DND-41 (cell line): ENCODE results near the gene MTHFS.

Experiments
- ATAC-seq: fragments of 200-7000 bp; cut with Tn5 transposase; 3 replicates; pipeline ENCODE4 v1.9.1; 2021; ENCODE audit warnings: low read depth; ENCODE audit not compliant: insufficient read depth
- DNase-seq: peaks from one replicate; pipeline ENCODE4 v3.0.0-alpha.2; 2020
- H2AFZ ChIP-seq: 2 replicates; pipeline ENCODE4 v1.6.0; 2012; ENCODE audit warnings: low read depth, low read length
- H3K27ac ChIP-seq: 2 replicates; pipeline ENCODE4 v1.5.1; 2012; ENCODE audit warnings: low read length, inconsistent platforms
- H3K27me3 ChIP-seq: fragments of 200-600 bp; sonication (generic); 2 replicates; pipeline ENCODE4 v1.6.0; 2012; ENCODE audit warnings: low read length, mild to moderate bottlenecking, inconsistent platforms; ENCODE audit not compliant: insufficient read depth, poor library complexity
- H3K36me3 ChIP-seq: 2 replicates; pipeline ENCODE4 v1.5.1; 2012; ENCODE audit warnings: low read length, inconsistent platforms; ENCODE audit not compliant: insufficient read depth
- H3K4me1 ChIP-seq: 2 replicates; pipeline ENCODE4 v1.5.1; 2012; ENCODE audit warnings: mild to moderate bottlenecking, low read length; ENCODE audit not compliant: insufficient read depth
- H3K4me2 ChIP-seq: 2 replicates; pipeline ENCODE4 v1.6.0; 2012; ENCODE audit warnings: mild to moderate bottlenecking, moderate library complexity, low read length, inconsistent platforms; ENCODE audit not compliant: insufficient read depth
- H3K4me3 ChIP-seq, 2 experiments: fragments of 200-600 bp in 1 of 2; shearing (Covaris generic) in 1 of 2; 2 replicates each; pipeline ENCODE4 v1.5.1; 2012 to 2016; ENCODE audit warnings: inconsistent platforms in 2 of 2, low read length in 2 of 2, mild to moderate bottlenecking in 2 of 2, low read depth in 1 of 2, moderate library complexity in 1 of 2
- H3K79me2 ChIP-seq: 2 replicates; pipeline ENCODE4 v1.6.0; 2012; ENCODE audit warnings: low read length, inconsistent platforms; ENCODE audit not compliant: insufficient read depth
- H3K9ac ChIP-seq: 2 replicates; pipeline ENCODE4 v1.6.0; 2012; ENCODE audit warnings: low read depth, mild to moderate bottlenecking, inconsistent platforms, low read length, moderate library complexity
- H3K9me3 ChIP-seq: 2 replicates; pipeline ENCODE4 v1.5.1; 2012; ENCODE audit warnings: low read length, moderate library complexity, mild to moderate bottlenecking, inconsistent platforms; ENCODE audit not compliant: insufficient read depth, severe bottlenecking
- H4K20me1 ChIP-seq: 2 replicates; pipeline ENCODE4 v1.6.0; 2012; ENCODE audit warnings: low read length; ENCODE audit not compliant: insufficient read depth
- EZH2 ChIP-seq: IDR thresholded peaks from 3 replicates; pipeline ENCODE4 v1.6.1; 2012; ENCODE audit warnings: borderline replicate concordance, low read depth, mild to moderate bottlenecking, moderate library complexity, low read length, inconsistent platforms; ENCODE audit not compliant: severe bottlenecking
- TF ChIP-seq, protein P1 (sequence below): IDR thresholded peaks from 2 replicates; pipeline ENCODE4 v1.5.1; 2012; ENCODE audit warnings: borderline replicate concordance, low read length, moderate library complexity, mild to moderate bottlenecking; ENCODE audit not compliant: poor library complexity, severe bottlenecking; ENCODE audit errors: extremely low read depth

Gene MTHFS

DNA sequence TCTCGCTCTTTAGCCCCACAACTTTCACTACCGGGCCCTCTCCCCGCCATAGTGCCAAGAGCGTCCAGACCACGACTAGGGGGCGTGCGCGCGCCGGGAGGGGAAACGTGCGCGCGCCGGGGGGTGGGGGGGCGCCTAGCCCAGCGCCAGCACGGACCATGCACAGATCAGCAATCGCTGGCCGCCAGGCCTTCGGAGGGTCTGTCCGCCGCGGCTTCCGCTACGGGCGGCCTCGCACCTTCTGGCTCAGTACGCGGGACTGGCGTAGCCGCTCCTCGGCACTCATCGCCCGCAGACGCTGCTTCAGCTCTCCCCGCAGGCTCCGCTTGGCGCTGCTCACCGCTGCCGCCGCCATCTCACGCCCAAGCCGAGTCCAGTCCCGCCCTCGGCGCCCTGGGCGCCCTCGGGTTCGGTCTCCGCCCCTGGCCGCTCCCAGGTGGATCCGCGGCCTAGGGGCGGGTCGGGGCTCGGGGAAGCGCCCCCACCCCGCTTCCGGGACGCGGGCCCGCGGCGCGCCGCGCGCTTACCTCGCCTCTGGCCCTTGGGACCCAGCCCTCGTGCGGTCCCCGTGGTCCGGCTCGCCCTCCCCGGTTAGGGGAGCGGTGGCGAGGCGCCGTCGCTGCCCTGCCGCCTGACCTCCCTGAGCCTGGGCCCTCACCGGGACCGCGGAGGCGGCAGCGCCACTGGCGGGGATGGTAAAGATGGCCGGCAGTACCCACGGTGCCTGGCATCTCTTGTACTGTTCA lies at the start of gene MTHFS:
Gene MTHFS (minus strand): TSS at position 381 of the 746 bp plus-strand sequence. CDS start 26 bp downstream, at position 355.
- peaks cover 5% of the 10 kb centered on the region for H3K36me3 ChIP-seq
- H3K27ac ChIP-seq = peak within 1 kb of the TSS; percentile 87
- peaks cover 30% of the 10 kb centered on the region for H3K4me1 ChIP-seq
- no peaks in the 10 kb centered on the region for H3K27me3 ChIP-seq
- H3K4me2 ChIP-seq = peak within 1 kb of the TSS; percentile 79
- TF ChIP-seq EZH2 = no peak
- TF ChIP-seq, protein P1, sequence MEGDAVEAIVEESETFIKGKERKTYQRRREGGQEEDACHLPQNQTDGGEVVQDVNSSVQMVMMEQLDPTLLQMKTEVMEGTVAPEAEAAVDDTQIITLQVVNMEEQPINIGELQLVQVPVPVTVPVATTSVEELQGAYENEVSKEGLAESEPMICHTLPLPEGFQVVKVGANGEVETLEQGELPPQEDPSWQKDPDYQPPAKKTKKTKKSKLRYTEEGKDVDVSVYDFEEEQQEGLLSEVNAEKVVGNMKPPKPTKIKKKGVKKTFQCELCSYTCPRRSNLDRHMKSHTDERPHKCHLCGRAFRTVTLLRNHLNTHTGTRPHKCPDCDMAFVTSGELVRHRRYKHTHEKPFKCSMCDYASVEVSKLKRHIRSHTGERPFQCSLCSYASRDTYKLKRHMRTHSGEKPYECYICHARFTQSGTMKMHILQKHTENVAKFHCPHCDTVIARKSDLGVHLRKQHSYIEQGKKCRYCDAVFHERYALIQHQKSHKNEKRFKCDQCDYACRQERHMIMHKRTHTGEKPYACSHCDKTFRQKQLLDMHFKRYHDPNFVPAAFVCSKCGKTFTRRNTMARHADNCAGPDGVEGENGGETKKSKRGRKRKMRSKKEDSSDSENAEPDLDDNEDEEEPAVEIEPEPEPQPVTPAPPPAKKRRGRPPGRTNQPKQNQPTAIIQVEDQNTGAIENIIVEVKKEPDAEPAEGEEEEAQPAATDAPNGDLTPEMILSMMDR = peak; percentile 62
- DNase-seq (peak; percentile 74), ATAC-seq (peak; percentile 89)
- H3K9ac ChIP-seq = peak within 1 kb of the TSS; percentile 93
- H4K20me1 ChIP-seq = no peaks in the 10 kb centered on the region
- no peaks in the 10 kb centered on the region for H3K9me3 ChIP-seq
- H3K79me2 ChIP-seq = peaks cover 27% of the 10 kb centered on the region
- peak within 1 kb of the TSS; percentile 89 for H2AFZ ChIP-seq
- H3K4me3 ChIP-seq = peak within 1 kb of the TSS; percentile 20 to 59; a peak in 3 of 4 replicates

DNA sequence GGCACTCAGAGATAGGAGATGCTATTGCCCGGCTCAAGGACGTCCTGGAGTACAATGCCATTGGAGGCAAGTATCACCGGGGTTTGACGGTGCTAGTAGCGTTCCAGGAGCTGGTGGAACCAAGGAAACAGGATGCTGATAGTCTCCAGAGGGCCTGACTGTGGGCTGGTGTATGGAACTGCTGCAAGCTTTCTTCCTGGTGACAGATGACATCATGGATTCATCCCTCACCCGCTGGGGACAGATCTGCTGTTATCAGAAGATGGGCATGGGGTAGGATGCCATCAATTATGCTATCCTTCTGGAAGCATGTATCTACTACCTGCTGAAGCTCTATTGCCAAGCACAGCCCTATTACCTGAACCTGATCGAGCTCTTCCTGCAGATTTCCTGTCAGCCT lies 47.8 kb upstream of the MTHFS start:
- H3K27ac ChIP-seq = no peak overlapping the region

DNA sequence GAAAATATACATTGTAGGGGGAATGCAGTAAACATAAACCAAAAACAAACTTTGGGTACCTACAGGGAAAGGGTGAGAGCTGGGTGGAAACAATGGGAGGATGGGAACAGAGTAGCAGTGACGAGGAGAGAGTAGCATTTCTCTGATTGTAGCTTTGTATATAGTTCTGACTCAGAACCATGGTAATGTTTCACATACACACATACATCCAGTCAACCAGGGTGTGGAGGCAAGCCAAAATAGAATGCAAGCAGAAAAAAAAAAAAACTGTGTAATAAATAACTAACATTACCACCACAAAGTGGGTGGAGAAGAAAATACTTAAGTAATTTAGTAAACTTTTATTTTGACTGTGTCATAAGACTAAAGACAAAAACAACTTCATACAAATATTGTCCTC lies 47.0 kb upstream of the MTHFS start:
- no peaks in the 10 kb centered on the region for H3K9me3 ChIP-seq
- no peaks in the 10 kb centered on the region for H4K20me1 ChIP-seq
- H3K79me2 ChIP-seq = no peaks in the 10 kb centered on the region
- H2AFZ ChIP-seq = no peak overlapping the region
- peaks cover 3% of the 10 kb centered on the region for H3K27me3 ChIP-seq
- no peaks in the 10 kb centered on the region for H3K4me1 ChIP-seq
- no peak overlapping the region for H3K9ac ChIP-seq
- no peak overlapping the region for H3K4me3 ChIP-seq
- no peaks in the 10 kb centered on the region for H3K36me3 ChIP-seq
- ATAC-seq = no peak
- DNase-seq = no peak
- no peak overlapping the region for H3K27ac ChIP-seq
- H3K4me2 ChIP-seq = no peak overlapping the region
- TF ChIP-seq, protein P1 = no peak
- TF ChIP-seq EZH2 = no peak

More for the DNA sequence above, 47.8 kb upstream of the MTHFS start:
- no peak overlapping the region for H2AFZ ChIP-seq
- H3K4me1 ChIP-seq = no peaks in the 10 kb centered on the region
- no peaks in the 10 kb centered on the region for H4K20me1 ChIP-seq
- H3K36me3 ChIP-seq = no peaks in the 10 kb centered on the region
- no peaks in the 10 kb centered on the region for H3K79me2 ChIP-seq
- ATAC-seq (no peak), DNase-seq (no peak)
- H3K9ac ChIP-seq = no peak overlapping the region
- H3K4me3 ChIP-seq = no peak overlapping the region
- TF ChIP-seq, protein P1 = no peak
- no peak for TF ChIP-seq EZH2
- peaks cover 3% of the 10 kb centered on the region for H3K27me3 ChIP-seq
- H3K9me3 ChIP-seq = no peaks in the 10 kb centered on the region
- H3K4me2 ChIP-seq = no peak overlapping the region
